AG20443 (cell line): ENCODE results near the gene PGD.
A peak's percentile ranks its signal among the peaks of the same experiment; 100 is the strongest.
"Not testable (repeated sequence)": the region's sequence is repeated elsewhere in the genome, so short reads cannot be mapped to it uniquely, and the experiment has no call there.

ENCODE experiments used
- DNase-seq: peaks from one replicate; pipeline ENCODE4 v3.0.0; 2012; ENCODE audit warnings: low spot score, mixed read lengths

PGD gene

GRCh38 chr1:10399444-10399941 lies 629 bp downstream of the PGD start:
- DNase-seq = no peak

- no peak for DNase-seq
Measured at GRCh38 chr1:10400013-10400412, 1.1 kb downstream of the PGD start.

GRCh38 chr1:10401281-10401680 lies 2.4 kb downstream of the PGD start:
- peak; percentile 47 for DNase-seq

- no peak for DNase-seq
Measured at GRCh38 chr1:10402729-10403274, 3.9 kb downstream of the PGD start.

GRCh38 chr1:10407201-10407600 lies 8.3 kb downstream of the PGD start:
- DNase-seq = no peak

- DNase-seq = peak; percentile 54
Measured at GRCh38 chr1:10415211-10415930, 16.5 kb downstream of the PGD start.

GRCh38 chr1:10415967-10416366 lies 17.1 kb downstream of the PGD start:
- not testable (repeated sequence) for DNase-seq

GRCh38 chr1:10418741-10419140 lies 19.9 kb downstream of the PGD start:
- not testable (repeated sequence) for DNase-seq

GRCh38 chr1:10419351-10419750 lies 20.5 kb downstream of the PGD start:
- no peak for DNase-seq

- DNase-seq = no peak
Measured at GRCh38 chr1:10421637-10422036, 22.8 kb downstream of the PGD start.

GRCh38 chr1:10424034-10424433 lies 25.2 kb downstream of the PGD start:
- DNase-seq = peak; percentile 72

- DNase-seq = no peak
Measured at GRCh38 chr1:10424651-10425050, 25.8 kb downstream of the PGD start.

GRCh38 chr1:10425826-10426534 lies 27.1 kb downstream of the PGD start:
- DNase-seq = not testable (repeated sequence)

- not testable (repeated sequence) for DNase-seq
Measured at GRCh38 chr1:10426535-10426848, 27.6 kb downstream of the PGD start.

- no peak for DNase-seq
Measured at GRCh38 chr1:10428984-10429383, 30.1 kb downstream of the PGD start.

GRCh38 chr1:10429868-10430215 lies 31.0 kb downstream of the PGD start:
- no peak for DNase-seq

GRCh38 chr1:10430216-10431069 lies 31.6 kb downstream of the PGD start, which contains the start of gene CENPS:
CENPS (plus strand) TSS chr1:10430433; CDS start chr1:10430518, 85 bp downstream.
- DNase-seq = peak; percentile 100

GRCh38 chr1:10431070-10431730 lies 32.3 kb downstream of the PGD start:
- DNase-seq = peak; percentile 35

GRCh38 chr1:10432910-10433700 lies 34.2 kb downstream of the PGD start:
- no peak for DNase-seq

- DNase-seq = no peak
Measured at GRCh38 chr1:10433790-10434189, 34.9 kb downstream of the PGD start.

- no peak for DNase-seq
Measured at GRCh38 chr1:10434590-10434989, 35.7 kb downstream of the PGD start.
